H9 (cell line): ENCODE data around the gene VSIG2. TPM values are rescaled to one million over a fixed set of nuclear protein-coding genes. Genes with fewer than 3 reads are reported as not detected.

Experiments
- DNase-seq: peaks from one replicate; pipeline ENCODE4 v3.0.0-alpha.2; 2017
- H2AFZ ChIP-seq: one replicate; pipeline ENCODE4 v1.6.1; 2013; ENCODE audit warnings: mild to moderate bottlenecking, low read length, control low read depth, moderate library complexity
- H2AK5ac ChIP-seq: 2 replicates; pipeline ENCODE4 v1.6.1; 2013; ENCODE audit warnings: low read length, control low read depth, mixed read lengths; ENCODE audit not compliant: insufficient read length
- H2BK120ac ChIP-seq: one replicate; pipeline ENCODE4 v1.6.1; 2013; ENCODE audit warnings: low read depth, mild to moderate bottlenecking, low read length, control low read depth, inconsistent platforms; ENCODE audit not compliant: poor library complexity, severe bottlenecking
- H2BK12ac ChIP-seq: 2 replicates; pipeline ENCODE4 v1.6.1; 2013; ENCODE audit warnings: low read length, control low read depth, mixed read lengths, low read depth; ENCODE audit not compliant: insufficient read length
- H2BK15ac ChIP-seq: 2 replicates; pipeline ENCODE4 v1.6.1; 2013; ENCODE audit warnings: low read depth, low read length, control low read depth
- H2BK20ac ChIP-seq: one replicate; pipeline ENCODE4 v1.6.1; 2013; ENCODE audit warnings: low read depth, mild to moderate bottlenecking, low read length, control low read depth, inconsistent platforms; ENCODE audit not compliant: poor library complexity, severe bottlenecking
- H2BK5ac ChIP-seq: 2 replicates; pipeline ENCODE4 v1.6.1; 2013; ENCODE audit warnings: low read length, control low read depth, mixed read lengths; ENCODE audit not compliant: insufficient read length
- H3K14ac ChIP-seq: 2 replicates; pipeline ENCODE4 v1.6.1; 2013; ENCODE audit warnings: low read length, control low read depth; ENCODE audit not compliant: insufficient read depth
- H3K18ac ChIP-seq: 2 replicates; pipeline ENCODE4 v1.6.1; 2013; ENCODE audit warnings: low read depth, mild to moderate bottlenecking, mixed read lengths, low read length, control low read depth; ENCODE audit not compliant: insufficient read length
- H3K23ac ChIP-seq: 2 replicates; pipeline ENCODE4 v1.6.1; 2013; ENCODE audit warnings: low read length, control low read depth, mixed read lengths, low read depth; ENCODE audit not compliant: insufficient read length
- H3K23me2 ChIP-seq: 2 replicates; pipeline ENCODE4 v1.6.1; 2013; ENCODE audit warnings: low read depth, mild to moderate bottlenecking, mixed read lengths, low read length, control low read depth; ENCODE audit not compliant: insufficient read length, poor library complexity, severe bottlenecking
- H3K27ac ChIP-seq: 2 replicates; pipeline ENCODE4 v1.5.1; 2013; ENCODE audit warnings: low read length, control low read depth, mixed read lengths, low read depth; ENCODE audit not compliant: insufficient read length
- H3K27me3 ChIP-seq: 2 replicates; pipeline ENCODE4 v1.6.1; 2013; ENCODE audit warnings: low read length, control low read depth, inconsistent platforms; ENCODE audit not compliant: insufficient read depth
- H3K4ac ChIP-seq: 2 replicates; pipeline ENCODE4 v1.6.1; 2013; ENCODE audit warnings: low read depth, mild to moderate bottlenecking, control low read depth, inconsistent platforms, low read length, moderate library complexity
- H3K4me1 ChIP-seq: 2 replicates; pipeline ENCODE4 v1.6.1; 2013; ENCODE audit warnings: low read length, control low read depth, inconsistent platforms; ENCODE audit not compliant: insufficient read depth
- H3K4me2 ChIP-seq: 2 replicates; pipeline ENCODE4 v1.6.1; 2013; ENCODE audit warnings: low read length, control low read depth, mixed read lengths; ENCODE audit not compliant: insufficient read length, insufficient read depth
- H3K56ac ChIP-seq: 2 replicates; pipeline ENCODE4 v1.6.1; 2013; ENCODE audit warnings: low read depth, mild to moderate bottlenecking, mixed read lengths, low read length, control low read depth; ENCODE audit not compliant: insufficient read length
- H3K79me1 ChIP-seq: 2 replicates; pipeline ENCODE4 v1.6.1; 2013; ENCODE audit warnings: low read depth, mild to moderate bottlenecking, moderate library complexity, low read length, control low read depth, inconsistent platforms; ENCODE audit not compliant: insufficient read depth, poor library complexity, severe bottlenecking
- H3K79me2 ChIP-seq: 2 replicates; pipeline ENCODE4 v1.6.1; 2013; ENCODE audit warnings: low read length, control low read depth, inconsistent platforms; ENCODE audit not compliant: insufficient read depth
- H3K9ac ChIP-seq: 2 replicates; pipeline ENCODE4 v1.6.1; 2013; ENCODE audit warnings: low read length, control low read depth, mixed read lengths; ENCODE audit not compliant: insufficient read length; ENCODE audit errors: extremely low read depth
- H3K9me3 ChIP-seq: one replicate; pipeline ENCODE4 v1.6.1; 2013; ENCODE audit warnings: low read depth, low read length, inconsistent platforms; ENCODE audit not compliant: control insufficient read depth
- H3T11ph ChIP-seq: one replicate; pipeline ENCODE4 v1.6.1; 2013; ENCODE audit warnings: mild to moderate bottlenecking, low read length, control low read depth, inconsistent platforms
- H4K20me1 ChIP-seq: one replicate; pipeline ENCODE4 v1.6.1; 2013; ENCODE audit not compliant: control insufficient read depth, insufficient read length, insufficient read depth
- H4K5ac ChIP-seq: 2 replicates; pipeline ENCODE4 v1.6.1; 2013; ENCODE audit warnings: low read depth, mild to moderate bottlenecking, mixed read lengths, low read length, control low read depth; ENCODE audit not compliant: insufficient read length
- H4K8ac ChIP-seq: replicated peaks from 2 replicates; pipeline ENCODE4 v1.6.1; 2013; ENCODE audit warnings: low read length, control low read depth, mixed read lengths, low read depth; ENCODE audit not compliant: insufficient read length
- H4K91ac ChIP-seq: 2 replicates; pipeline ENCODE4 v1.6.1; 2013; ENCODE audit warnings: low read depth, mild to moderate bottlenecking, moderate library complexity, mixed read lengths, low read length, control low read depth; ENCODE audit not compliant: insufficient read length
- H3K27ac Mint-ChIP-seq, 3 experiments: 2 replicates in 2 of 3; 3 replicates in 1 of 3; pipeline ENCODE4 v1.8.0; 2020 to 2021; ENCODE audit warnings: mixed read lengths in 3 of 3, mild to moderate bottlenecking in 1 of 3, moderate library complexity in 1 of 3
- H3K27me3 Mint-ChIP-seq: 2 replicates; pipeline ENCODE4 v1.8.0; 2021; ENCODE audit warnings: low read depth, mild to moderate bottlenecking, moderate library complexity, mixed read lengths
- H3K36me3 Mint-ChIP-seq, 3 experiments: 2 replicates in 2 of 3; 3 replicates in 1 of 3; pipeline ENCODE4 v1.8.0; 2020 to 2021; ENCODE audit warnings: low read depth in 3 of 3, mixed read lengths in 3 of 3; ENCODE audit not compliant: insufficient read depth in 1 of 3
- H3K4me1 Mint-ChIP-seq, 2 experiments: 2 replicates each; pipeline ENCODE4 v1.8.0; 2020; ENCODE audit warnings: mixed read lengths in 2 of 2
- H3K4me3 Mint-ChIP-seq, 2 experiments: 2 replicates in 1 of 2; 3 replicates in 1 of 2; pipeline ENCODE4 v1.8.0; 2020 to 2021; ENCODE audit warnings: mild to moderate bottlenecking in 2 of 2, mixed read lengths in 2 of 2, moderate library complexity in 1 of 2
- H3K9me3 Mint-ChIP-seq, 2 experiments: 2 replicates in 1 of 2; 3 replicates in 1 of 2; pipeline ENCODE4 v1.8.0; 2020; ENCODE audit warnings: mild to moderate bottlenecking in 2 of 2, mixed read lengths in 2 of 2, moderate library complexity in 1 of 2
- CTCF ChIP-seq: fragments of 200-600 bp; sonication (generic); conservative IDR thresholded peaks from 3 replicates; pipeline ENCODE4 v1.8.0; 2021; ENCODE audit warnings: antibody characterized with exemption, mild to moderate bottlenecking
- WGBS: extraction: QIAGEN DNeasy Blood & Tissue Kit; methylation state at CpG from one replicate; pipeline ENCODE4 v1.1.7; 2013; ENCODE audit warnings: missing lambda C conversion rate, low lambda C conversion rate, mixed read lengths; ENCODE audit not compliant: insufficient read length; ENCODE audit errors: extremely low coverage; 5-methylcytosine and 5-hydroxymethylcytosine counted together
- total RNA-seq: library from RNA; stranded (reverse); gene quantifications from 2 replicates; pipeline ENCODE4 v1.2.1, GENCODE V29; 2021

Gene VSIG2
- total RNA-seq, 1 experiment from 2014 or later, result not detected

- H3K36me3 Mint-ChIP-seq, result peaks cover 5 to 10% (median 9%) of the 10 kb centered on the region in 3 experiments; a peak in 5 of 7 replicates
- H3K4me3 Mint-ChIP-seq, result peak within 1 kb of the TSS; percentile 75 to 90
- WGBS, result no CpG with 5 or more reads among the region's 55 CpGs
- Histone ChIP-seq H3K4me2 (peak within 1 kb of the TSS; percentile 70), H4K91ac (no peak within 1 kb of the TSS), H3K23ac (no peak within 1 kb of the TSS), H3K9ac (no peak within 1 kb of the TSS), H2BK5ac (no peak within 1 kb of the TSS), H3K27ac (no peak within 1 kb of the TSS), H3K27me3 (peaks cover 45% of the 10 kb centered on the region), H3K18ac (no peak within 1 kb of the TSS), H3K56ac (no peak within 1 kb of the TSS), H2BK15ac (no peak within 1 kb of the TSS), H2AK5ac (no peak within 1 kb of the TSS), H3T11ph (no peak within 1 kb of the TSS), H3K23me2 (peaks cover 24% of the 10 kb centered on the region), H4K5ac (no peak within 1 kb of the TSS), H3K4me1 (no peaks in the 10 kb centered on the region), H2BK12ac (no peak within 1 kb of the TSS), H3K4ac (no peak within 1 kb of the TSS), H3K79me1 (no peaks in the 10 kb centered on the region), H2BK120ac (no peak within 1 kb of the TSS), H2BK20ac (no peak within 1 kb of the TSS), H2AFZ (no peak within 1 kb of the TSS), H4K8ac (no peak within 1 kb of the TSS), H3K9me3 (no peaks in the 10 kb centered on the region), H3K79me2 (no peaks in the 10 kb centered on the region), H4K20me1 (no peaks in the 10 kb centered on the region), H3K14ac (no peak within 1 kb of the TSS)
- peak; percentile 53 for DNase-seq
- TF ChIP-seq CTCF, result no peak; the same call in 2 of the 3 replicates
- H3K9me3 Mint-ChIP-seq, result peaks cover 0 to 9% of the 10 kb centered on the region in 2 experiments; a peak in 2 of 5 replicates
- H3K27me3 Mint-ChIP-seq, result peaks cover 57% of the 10 kb centered on the region
- peaks cover 35 to 46% of the 10 kb centered on the region in 2 experiments for H3K4me1 Mint-ChIP-seq
- H3K27ac Mint-ChIP-seq, result no peak within 1 kb of the TSS; a peak in 1 of 7 replicates
These were observed 10.1 kb upstream of the VSIG2 start, which contains the start of gene ESAM for GRCh38 chr11:124762105-124762623. ESAM (minus strand) TSS chr11:124762290; CDS start chr11:124762154, 136 bp downstream.
